GM23248 (cell line): ENCODE data around the gene HSCB. TPM values are rescaled to one million over a fixed set of nuclear protein-coding genes. Genes with fewer than 3 reads are reported as not detected.
A peak's percentile ranks its signal among the peaks of the same experiment; 100 is the strongest.
"Not testable (repeated sequence)": the region's sequence is repeated elsewhere in the genome, so short reads cannot be mapped to it uniquely, and the experiment has no call there.

Source experiments
- DNase-seq: peaks from one replicate; pipeline ENCODE4 v3.0.0-alpha.2; 2015
- H2AFZ ChIP-seq: fragments of 200-600 bp; sonication (generic); 2 replicates; pipeline ENCODE4 v1.6.1; 2016; ENCODE audit warnings: antibody characterized with exemption
- H3F3A ChIP-seq: fragments of 200-600 bp; sonication (generic); 2 replicates; pipeline ENCODE4 v1.6.1; 2016; ENCODE audit warnings: mild to moderate bottlenecking, antibody characterized with exemption, mixed run types; ENCODE audit not compliant: insufficient read depth
- H3K27ac ChIP-seq: fragments of 200-600 bp; sonication (generic); 2 replicates; pipeline ENCODE4 v1.5.1; 2016; ENCODE audit warnings: mild to moderate bottlenecking
- H3K27me3 ChIP-seq: fragments of 200-600 bp; sonication (generic); replicated peaks from 2 replicates; pipeline ENCODE4 v1.6.1; 2016; ENCODE audit warnings: mild to moderate bottlenecking; ENCODE audit not compliant: insufficient read depth
- H3K36me3 ChIP-seq: fragments of 200-600 bp; sonication (generic); 2 replicates; pipeline ENCODE4 v1.6.1; 2016; ENCODE audit warnings: low read depth, mild to moderate bottlenecking
- H3K4me1 ChIP-seq: fragments of 200-600 bp; sonication (generic); 2 replicates; pipeline ENCODE4 v1.6.1; 2016; ENCODE audit warnings: mild to moderate bottlenecking; ENCODE audit not compliant: insufficient read depth
- H3K4me2 ChIP-seq: fragments of 200-600 bp; sonication (generic); one replicate; pipeline ENCODE4 v1.6.1; 2016; ENCODE audit warnings: mild to moderate bottlenecking; ENCODE audit not compliant: unreplicated experiment
- H3K4me3 ChIP-seq: fragments of 200-600 bp; sonication (generic); 2 replicates; pipeline ENCODE4 v1.5.1; 2016; ENCODE audit warnings: mild to moderate bottlenecking
- H3K79me2 ChIP-seq: fragments of 200-600 bp; sonication (generic); 2 replicates; pipeline ENCODE4 v1.6.1; 2016; ENCODE audit warnings: mild to moderate bottlenecking; ENCODE audit not compliant: insufficient read depth
- H3K9ac ChIP-seq: fragments of 200-600 bp; sonication (generic); 2 replicates; pipeline ENCODE4 v1.6.1; 2016; ENCODE audit warnings: mild to moderate bottlenecking
- H3K9me2 ChIP-seq: fragments of 200-600 bp; sonication (generic); 2 replicates; pipeline ENCODE4 v1.6.1; 2016; ENCODE audit warnings: mixed run types, mild to moderate bottlenecking, moderate library complexity; ENCODE audit not compliant: insufficient read depth
- H3K9me3 ChIP-seq: fragments of 200-600 bp; sonication (generic); one replicate; pipeline ENCODE4 v1.6.1; 2017; ENCODE audit warnings: low read depth
- H4K20me1 ChIP-seq: fragments of 200-600 bp; sonication (generic); 2 replicates; pipeline ENCODE4 v1.6.0; 2016; ENCODE audit not compliant: insufficient read depth
- EZH2 ChIP-seq: fragments of 200-600 bp; sonication (generic); IDR thresholded peaks from 2 replicates; pipeline ENCODE4 v1.6.1; 2018; ENCODE audit warnings: antibody characterized with exemption, mild to moderate bottlenecking; ENCODE audit not compliant: insufficient read depth, poor library complexity, severe bottlenecking
- EZH2phosphoT487 ChIP-seq: fragments of 200-600 bp; sonication (generic); IDR thresholded peaks from 2 replicates; pipeline ENCODE4 v1.6.1; 2018; ENCODE audit warnings: antibody characterized with exemption, moderate library complexity, mild to moderate bottlenecking, low read depth; ENCODE audit not compliant: insufficient read depth
- WGBS, 2 experiments: methylation state at CpG; one replicate each; pipeline ENCODE4 v1.1.6; 2015 to 2017; ENCODE audit warnings: low lambda C conversion rate in 2 of 2, low coverage in 1 of 2; ENCODE audit errors: missing lambda C conversion rate in 2 of 2; 5-methylcytosine and 5-hydroxymethylcytosine counted together
- in situ Hi-C: fragments of 300-500 bp; cut with MboI; formaldehyde crosslinking; loops from 2 replicates; pipeline ENCODE4 v1.15.0; 2020
- polyA plus RNA-seq: library from polyadenylated mRNA; unstranded; fragments of >200 nt; fragmentation: Nextera tagmentation; extraction: Ambion mirVana; gene quantifications from 2 replicates; pipeline ENCODE4 v1.2.1, GENCODE V29; 2016
- total RNA-seq: library from RNA; depleted of rRNA; stranded (reverse); fragments of >200 nt; shearing (Covaris generic); gene quantifications from 2 replicates; pipeline ENCODE4 v1.2.3, GENCODE V29; 2014

Gene HSCB
- total and polyA plus RNA-seq, 2 experiments from 2014 or later: 12.0 to 25.9 TPM

GRCh38 chr22:28741200-28741784, 547 bp upstream of the HSCB start:
- Histone ChIP-seq H4K20me1 (no peaks in the 10 kb centered on the region), H3K27me3 (no peaks in the 10 kb centered on the region), H3K79me2 (peaks cover 65% of the 10 kb centered on the region), H3K9me3 (no peaks in the 10 kb centered on the region), H3K4me2 (peak overlapping the region; percentile 80), H3K36me3 (peaks cover 13% of the 10 kb centered on the region; the same call in 1 of the 2 replicates), H3K4me3 (peak overlapping the region; percentile 86), H3K9ac (peak overlapping the region; percentile 90), H3K9me2 (no peaks in the 10 kb centered on the region), H3K4me1 (0 out of 2 replicates have a peak, but pooled peaks cover 6% of the 10 kb centered on the region), H3K27ac (peak overlapping the region; percentile 23; the same call in 1 of the 2 replicates), H2AFZ (peak overlapping the region; percentile 96), H3F3A (no peaks in the 10 kb centered on the region)
- no peak for DNase-seq
- in situ Hi-C loops: no loop called here
- TF ChIP-seq EZH2 (no peak), EZH2phosphoT487 (no peak)
- 2 to 3% methylated on average over 18 of the region's 18 CpGs for WGBS, 2 experiments

GRCh38 chr22:28742562-28742962, 723 bp downstream of the HSCB start:
- Histone ChIP-seq H3K79me2 (peaks cover 53% of the 10 kb centered on the region), H2AFZ (peak overlapping the region; percentile 96), H3K27me3 (no peaks in the 10 kb centered on the region), H4K20me1 (no peaks in the 10 kb centered on the region), H3K36me3 (peaks cover 20% of the 10 kb centered on the region; the same call in 1 of the 2 replicates), H3K4me2 (peak overlapping the region; percentile 88), H3K9ac (peak overlapping the region; percentile 90), H3K9me2 (no peaks in the 10 kb centered on the region), H3K27ac (peak overlapping the region; percentile 86), H3F3A (no peaks in the 10 kb centered on the region), H3K4me3 (peak overlapping the region; percentile 86), H3K4me1 (0 out of 2 replicates have a peak, but pooled peaks cover 6% of the 10 kb centered on the region), H3K9me3 (no peaks in the 10 kb centered on the region)
- in situ Hi-C loops: no loop called here
- no peak for DNase-seq
- 1% methylated on average over 5 to 10 of the region's 10 CpGs for WGBS, 2 experiments
- TF ChIP-seq EZH2 (no peak), EZH2phosphoT487 (no peak)

- Histone ChIP-seq H2AFZ (no peak overlapping the region), H3K27me3 (no peaks in the 10 kb centered on the region), H3K79me2 (peaks cover 43% of the 10 kb centered on the region), H3K9me2 (no peaks in the 10 kb centered on the region), H4K20me1 (no peaks in the 10 kb centered on the region), H3K4me3 (no peak overlapping the region), H3K9me3 (no peaks in the 10 kb centered on the region), H3F3A (no peaks in the 10 kb centered on the region), H3K9ac (no peak overlapping the region), H3K4me2 (no peak overlapping the region), H3K4me1 (0 out of 2 replicates have a peak, but pooled peaks cover 6% of the 10 kb centered on the region), H3K36me3 (peaks cover 21% of the 10 kb centered on the region; the same call in 1 of the 2 replicates), H3K27ac (no peak overlapping the region)
- WGBS, 2 experiments: 97 to 100% methylated on average over 3 of the region's 3 CpGs
- TF ChIP-seq EZH2 (no peak), EZH2phosphoT487 (no peak)
- in situ Hi-C loops: no loop called here
- DNase-seq: no peak
These were observed 2.0 kb downstream of the HSCB start for GRCh38 chr22:28743852-28744251.

GRCh38 chr22:28750471-28750881, 8.6 kb downstream of the HSCB start:
- Histone ChIP-seq H3K9ac (peak overlapping the region; percentile 1; the same call in 1 of the 2 replicates), H3K4me1 (peaks cover 13% of the 10 kb centered on the region; the same call in 1 of the 2 replicates), H3F3A (peaks cover 16% of the 10 kb centered on the region), H3K4me3 (peak overlapping the region; percentile 16; the same call in 1 of the 2 replicates), H3K9me3 (no peaks in the 10 kb centered on the region), H2AFZ (no peak overlapping the region), H4K20me1 (no peaks in the 10 kb centered on the region), H3K79me2 (no peaks in the 10 kb centered on the region), H3K4me2 (peak overlapping the region; percentile 49), H3K27ac (peak overlapping the region; percentile 51), H3K27me3 (no peaks in the 10 kb centered on the region), H3K9me2 (no peaks in the 10 kb centered on the region), H3K36me3 (peaks cover 20% of the 10 kb centered on the region; the same call in 1 of the 2 replicates)
- TF ChIP-seq EZH2phosphoT487: no peak
- no peak for TF ChIP-seq EZH2
- WGBS, 2 experiments: 48 to 49% methylated on average over 6 of the region's 6 CpGs
- in situ Hi-C loops: no loop called here
- DNase-seq: peak; percentile 76

GRCh38 chr22:28754512-28754911, 12.7 kb downstream of the HSCB start:
- H3K9me3 ChIP-seq, H3K27me3 ChIP-seq, in situ Hi-C loops, H3K4me2 ChIP-seq, H3K4me3 ChIP-seq, DNase-seq, H3K36me3 ChIP-seq, H3K27ac ChIP-seq, H3K79me2 ChIP-seq, H4K20me1 ChIP-seq, H3K9me2 ChIP-seq, H3K9ac ChIP-seq, H2AFZ ChIP-seq: not testable (repeated sequence)
- peaks cover 11% of the 10 kb centered on the region for H3F3A ChIP-seq
- peaks cover 13% of the 10 kb centered on the region; the same call in 1 of the 2 replicates for H3K4me1 ChIP-seq
- 97 to 100% methylated on average over 3 of the region's 3 CpGs for WGBS, 2 experiments
